Liver (tissue), 9 donors: Measurements from ENCODE around the gene SYNPO. TPM values are rescaled to one million over a fixed set of nuclear protein-coding genes. Genes with fewer than 3 reads are reported as not detected.

ENCODE experiments used
- DNase-seq: peaks from one replicate; pipeline ENCODE4 v3.0.0-alpha.2; 2017; ENCODE audit warnings: low spot score
- H3K27ac ChIP-seq, 2 donors: one replicate each; pipeline ENCODE4 v1.7.0; 2013; ENCODE audit warnings: inconsistent platforms in 2 of 2, low read length in 2 of 2, control low read depth in 1 of 2, low read depth in 1 of 2, mild to moderate bottlenecking in 1 of 2
- H3K27me3 ChIP-seq, 4 donors: one replicate each; pipeline versions ENCODE4 v1.6.1 to v1.7.0; 2013; ENCODE audit warnings: low read length in 3 of 4, inconsistent platforms in 1 of 4, mild to moderate bottlenecking in 1 of 4, moderate library complexity in 1 of 4; ENCODE audit not compliant: control insufficient read depth in 4 of 4, insufficient read depth in 4 of 4
- H3K36me3 ChIP-seq, 4 donors: one replicate each; pipeline versions ENCODE4 v1.6.1 to v1.7.0; 2013; ENCODE audit warnings: low read length in 3 of 4, mild to moderate bottlenecking in 3 of 4, low read depth in 1 of 4, moderate library complexity in 1 of 4; ENCODE audit not compliant: control insufficient read depth in 4 of 4, insufficient read depth in 3 of 4
- H3K4me1 ChIP-seq, 4 donors: one replicate each; pipeline versions ENCODE4 v1.6.1 to v1.7.0; 2013; ENCODE audit warnings: low read length in 3 of 4, mild to moderate bottlenecking in 3 of 4, moderate library complexity in 1 of 4; ENCODE audit not compliant: control insufficient read depth in 4 of 4, insufficient read depth in 4 of 4
- H3K4me3 ChIP-seq, 3 donors: one replicate each; pipeline versions ENCODE4 v1.6.1 to v1.7.0; 2013; ENCODE audit warnings: low read length in 3 of 3, control low read depth in 1 of 3, low read depth in 1 of 3, mild to moderate bottlenecking in 1 of 3
- H3K9ac ChIP-seq, 2 donors: one replicate each; pipeline ENCODE4 v1.7.0; 2013; ENCODE audit warnings: low read length in 2 of 2, mild to moderate bottlenecking in 2 of 2, moderate library complexity in 2 of 2, control low read depth in 1 of 2, low read depth in 1 of 2
- H3K9me3 ChIP-seq, 4 donors: one replicate each; pipeline versions ENCODE4 v1.6.1 to v1.7.0; 2013; ENCODE audit warnings: low read length in 3 of 4; ENCODE audit not compliant: control insufficient read depth in 4 of 4
- ATF3 ChIP-seq: IDR thresholded peaks from 2 replicates; pipeline ENCODE4 v1.6.1; 2016; ENCODE audit warnings: antibody characterized with exemption
- CTCF ChIP-seq: fragments of 150-350 bp; IDR thresholded peaks from 2 replicates; pipeline ENCODE4 v1.5.1; 2017; ENCODE audit warnings: improper control_type of control experiment, low read depth, low read length; ENCODE audit not compliant: missing input control
- EGR1 ChIP-seq, 2 donors: IDR thresholded peaks; 2 replicates each; pipeline ENCODE4 v1.6.1; 2016 to 2018; ENCODE audit warnings: antibody characterized with exemption in 2 of 2, low read depth in 2 of 2
- FOXA1 ChIP-seq: IDR thresholded peaks from 2 replicates; pipeline ENCODE4 v1.6.1; 2016; ENCODE audit warnings: antibody characterized with exemption
- FOXA2 ChIP-seq: IDR thresholded peaks from 2 replicates; pipeline ENCODE4 v1.6.1; 2016; ENCODE audit warnings: antibody characterized with exemption
- GABPA ChIP-seq, 2 donors: IDR thresholded peaks in 1 of 2; conservative IDR thresholded peaks in 1 of 2; 2 replicates each; pipeline ENCODE4 v1.6.1; 2016; ENCODE audit warnings: antibody characterized with exemption in 2 of 2, mild to moderate bottlenecking in 1 of 2, moderate library complexity in 1 of 2
- HNF4G ChIP-seq: IDR thresholded peaks from 2 replicates; pipeline ENCODE4 v1.6.1; 2016; ENCODE audit warnings: antibody characterized with exemption
- JUND ChIP-seq, 2 donors: IDR thresholded peaks; 2 replicates each; pipeline ENCODE4 v1.6.1; 2016; ENCODE audit warnings: antibody characterized with exemption in 2 of 2
- MAX ChIP-seq: IDR thresholded peaks from 2 replicates; pipeline ENCODE4 v1.6.1; 2016; ENCODE audit warnings: antibody characterized with exemption
- NR2F2 ChIP-seq: IDR thresholded peaks from 2 replicates; pipeline ENCODE4 v1.6.1; 2016; ENCODE audit warnings: antibody characterized with exemption
- RAD21 ChIP-seq, 2 donors: IDR thresholded peaks; 2 replicates each; pipeline ENCODE4 v1.6.1; 2016; ENCODE audit warnings: antibody characterized with exemption in 2 of 2, mild to moderate bottlenecking in 2 of 2
- REST ChIP-seq: IDR thresholded peaks from 2 replicates; pipeline ENCODE4 v1.6.1; 2016; ENCODE audit warnings: antibody characterized with exemption, mild to moderate bottlenecking
- RXRA ChIP-seq, 2 donors: IDR thresholded peaks; 2 replicates each; pipeline ENCODE4 v1.6.1; 2017 to 2018; ENCODE audit warnings: antibody characterized with exemption in 2 of 2, mild to moderate bottlenecking in 1 of 2
- SP1 ChIP-seq: IDR thresholded peaks from 2 replicates; pipeline ENCODE4 v1.6.1; 2018; ENCODE audit warnings: antibody characterized with exemption, mild to moderate bottlenecking
- YY1 ChIP-seq: IDR thresholded peaks from 2 replicates; pipeline ENCODE4 v1.6.1; 2016; ENCODE audit warnings: antibody characterized with exemption, mild to moderate bottlenecking
- ZBTB33 ChIP-seq: IDR thresholded peaks from 2 replicates; pipeline ENCODE4 v1.6.1; 2016; ENCODE audit warnings: antibody characterized with exemption
- WGBS: extraction: QIAGEN DNeasy Blood & Tissue Kit; methylation state at CpG from one replicate; pipeline ENCODE4 v1.1.7; 2013; 5-methylcytosine and 5-hydroxymethylcytosine counted together
- polyA plus RNA-seq, 2 donors: library from polyadenylated mRNA; stranded (reverse) in 1 of 2; unstranded in 1 of 2; fragments of 200-250 nt in 1 of 2; fragments of >200 nt in 1 of 2; fragmentation: Nextera tagmentation in 1 of 2; extraction: Ambion mirVana in 1 of 2; gene quantifications; one replicate each; pipeline versions ENCODE4 v1.2.1 to v1.2.3, GENCODE V29; 2013 to 2015
- total RNA-seq, 2 donors: library from RNA; depleted of rRNA; stranded (reverse); fragments of >200 nt; gene quantifications; one replicate each; pipeline ENCODE4 v1.2.3, GENCODE V29; 2014
- donor health status: healthy.
- donor health status: healthy.
- donor health status: healthy.
- donor health status: healthy.
- donor health status: healthy.

Gene SYNPO
- total and polyA plus RNA-seq, 4 donors = 1.1 to 36.6 (median 10.7) TPM

GRCh38 chr5:150672884-150673275 lies 32.4 kb downstream of the SYNPO start:
- WGBS = 86% methylated on average over 7 of the region's 7 CpGs
- Histone ChIP-seq H3K9me3 (no peaks in the 10 kb centered on the region), H3K4me1 (peaks cover 4 to 11% (median 9%) of the 10 kb centered on the region in 4 donors), H3K27ac (no peak overlapping the region), H3K36me3 (no peaks in the 10 kb centered on the region), H3K27me3 (no peaks in the 10 kb centered on the region), H3K9ac (no peak overlapping the region), H3K4me3 (no peak overlapping the region)
- TF ChIP-seq RXRA (IDR thresholded peaks at IDR 0.05) (no peak), ATF3 (no peak), MAX (no peak), RAD21 (IDR thresholded peaks at IDR 0.05) (no peak), ZBTB33 (no peak), YY1 (no peak), HNF4G (no peak), FOXA2 (no peak), REST (no peak), SP1 (no peak), GABPA (IDR thresholded peaks at IDR 0.05 in 1 of 2, conservative IDR thresholded peaks at IDR 0.05 in 1 of 2) (no peak), CTCF (no peak)
- no peak for DNase-seq

GRCh38 chr5:150674341-150674821 lies 33.9 kb downstream of the SYNPO start:
- no peaks in the 10 kb centered on the region for H3K9me3 ChIP-seq
- peaks cover 0 to 2% (median 0%) of the 10 kb centered on the region in 4 donors for H3K36me3 ChIP-seq
- no peak overlapping the region for H3K9ac ChIP-seq
- no peak for DNase-seq
- WGBS = 94% methylated on average over 4 of the region's 4 CpGs
- H3K4me3 ChIP-seq = no peak overlapping the region
- H3K27ac ChIP-seq = no peak overlapping the region
- H3K27me3 ChIP-seq = no peaks in the 10 kb centered on the region
- peaks cover 4 to 11% (median 9%) of the 10 kb centered on the region in 4 donors for H3K4me1 ChIP-seq
- no peak for TF ChIP-seq ATF3
- TF ChIP-seq ZBTB33 = no peak
- TF ChIP-seq RAD21 (IDR thresholded peaks at IDR 0.05) = no peak
- no peak for TF ChIP-seq FOXA1
- TF ChIP-seq MAX = no peak
- no peak for TF ChIP-seq NR2F2
- no peak for TF ChIP-seq JUND (IDR thresholded peaks at IDR 0.05)
- no peak for TF ChIP-seq YY1
- no peak for TF ChIP-seq EGR1 (IDR thresholded peaks at IDR 0.05; ENCODE audit: low read depth in 2 of 2)
- no peak for TF ChIP-seq GABPA (IDR thresholded peaks at IDR 0.05 in 1 of 2, conservative IDR thresholded peaks at IDR 0.05 in 1 of 2)
- no peak for TF ChIP-seq HNF4G
- TF ChIP-seq FOXA2 = no peak
- TF ChIP-seq CTCF = no peak
